Measurements from ENCODE around the gene ANKS1B. TPM values are rescaled to one million over a fixed set of nuclear protein-coding genes. Genes with fewer than 3 reads are reported as not detected.

The ANKS1B gene
- total RNA-seq, 4 donors from 2014 or later: 1.5 to 5.5 (median 4.4) TPM

DNA sequence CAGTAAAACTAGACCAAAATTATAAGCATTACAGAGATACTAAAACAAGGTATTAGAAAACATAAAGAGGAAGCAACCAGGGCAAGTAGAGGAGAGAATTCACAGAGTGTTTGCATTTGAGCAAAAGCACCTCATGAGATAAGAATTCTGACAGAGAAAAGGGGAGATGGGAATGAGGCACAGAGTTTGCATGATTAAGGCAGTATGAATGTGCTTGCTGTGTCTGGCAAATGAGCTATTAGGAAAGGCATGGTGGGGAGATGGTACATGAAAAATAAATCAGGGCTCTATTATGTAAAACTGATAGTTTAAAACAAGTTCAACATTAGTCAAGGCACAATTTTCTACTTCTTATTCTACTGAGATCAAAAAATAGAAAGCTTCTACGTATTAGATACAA, 314.1 kb downstream of the ANKS1B start:
- no peak overlapping the region for H3K4me3 ChIP-seq (ENCODE audit: low read depth, poor library complexity, severe bottlenecking)
- no peak for TF ChIP-seq POLR2A (IDR thresholded peaks at IDR 0.05)
- TF ChIP-seq, protein P1, sequence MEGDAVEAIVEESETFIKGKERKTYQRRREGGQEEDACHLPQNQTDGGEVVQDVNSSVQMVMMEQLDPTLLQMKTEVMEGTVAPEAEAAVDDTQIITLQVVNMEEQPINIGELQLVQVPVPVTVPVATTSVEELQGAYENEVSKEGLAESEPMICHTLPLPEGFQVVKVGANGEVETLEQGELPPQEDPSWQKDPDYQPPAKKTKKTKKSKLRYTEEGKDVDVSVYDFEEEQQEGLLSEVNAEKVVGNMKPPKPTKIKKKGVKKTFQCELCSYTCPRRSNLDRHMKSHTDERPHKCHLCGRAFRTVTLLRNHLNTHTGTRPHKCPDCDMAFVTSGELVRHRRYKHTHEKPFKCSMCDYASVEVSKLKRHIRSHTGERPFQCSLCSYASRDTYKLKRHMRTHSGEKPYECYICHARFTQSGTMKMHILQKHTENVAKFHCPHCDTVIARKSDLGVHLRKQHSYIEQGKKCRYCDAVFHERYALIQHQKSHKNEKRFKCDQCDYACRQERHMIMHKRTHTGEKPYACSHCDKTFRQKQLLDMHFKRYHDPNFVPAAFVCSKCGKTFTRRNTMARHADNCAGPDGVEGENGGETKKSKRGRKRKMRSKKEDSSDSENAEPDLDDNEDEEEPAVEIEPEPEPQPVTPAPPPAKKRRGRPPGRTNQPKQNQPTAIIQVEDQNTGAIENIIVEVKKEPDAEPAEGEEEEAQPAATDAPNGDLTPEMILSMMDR (IDR thresholded peaks at IDR 0.05): no peak

DNA sequence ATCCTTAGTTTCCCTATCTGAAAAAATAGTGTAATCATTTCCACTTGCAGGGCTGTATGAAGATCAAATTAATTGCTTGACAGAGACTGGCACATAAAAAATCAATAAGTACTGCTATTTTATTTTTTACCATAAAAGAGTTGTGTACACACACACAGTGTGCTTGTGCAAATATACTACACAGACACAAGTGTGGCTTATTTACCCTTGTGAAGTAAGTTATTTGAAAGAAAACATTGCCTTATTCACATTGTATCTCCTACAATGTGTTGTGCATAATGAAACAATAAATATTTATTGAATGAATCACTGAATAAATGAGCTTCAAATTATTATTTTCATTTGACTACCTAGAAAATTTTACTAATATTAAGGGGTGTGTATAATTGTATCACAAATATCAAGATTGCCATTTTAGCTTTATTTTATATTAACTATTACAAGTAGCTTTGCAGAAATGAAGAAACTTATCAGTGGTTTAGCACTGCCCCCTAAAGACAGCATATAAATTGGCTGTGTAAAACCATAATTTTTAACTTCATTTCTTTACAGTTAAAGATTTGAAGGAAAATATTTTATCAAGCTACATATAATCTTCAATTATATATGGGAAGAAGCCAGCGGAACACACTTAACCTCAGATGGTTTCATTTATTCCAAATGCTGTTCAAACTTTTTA, 325.9 kb downstream of the ANKS1B start:
- no peak overlapping the region for H3K4me3 ChIP-seq (ENCODE audit: low read depth, poor library complexity, severe bottlenecking)
- WGBS, 2 donors: 76% methylated on average over 1 of the region's 1 CpG
- DNase-seq (ENCODE audit: low spot score in 2 of 2): no peak
- intact Hi-C loops (cut with DNase I; ENCODE audit: low total_unique reads): no loop called here
- TF ChIP-seq, protein P1 (IDR thresholded peaks at IDR 0.05): no peak
- no peak for TF ChIP-seq POLR2A (IDR thresholded peaks at IDR 0.05)

More for the DNA sequence above, 314.1 kb downstream of the ANKS1B start:
- intact Hi-C loops (cut with DNase I; ENCODE audit: low total_unique reads): no loop called here
- DNase-seq (ENCODE audit: low spot score in 2 of 2): no peak
- 76 to 98% methylated on average over 1 of the region's 1 CpG for WGBS, 2 donors

DNA sequence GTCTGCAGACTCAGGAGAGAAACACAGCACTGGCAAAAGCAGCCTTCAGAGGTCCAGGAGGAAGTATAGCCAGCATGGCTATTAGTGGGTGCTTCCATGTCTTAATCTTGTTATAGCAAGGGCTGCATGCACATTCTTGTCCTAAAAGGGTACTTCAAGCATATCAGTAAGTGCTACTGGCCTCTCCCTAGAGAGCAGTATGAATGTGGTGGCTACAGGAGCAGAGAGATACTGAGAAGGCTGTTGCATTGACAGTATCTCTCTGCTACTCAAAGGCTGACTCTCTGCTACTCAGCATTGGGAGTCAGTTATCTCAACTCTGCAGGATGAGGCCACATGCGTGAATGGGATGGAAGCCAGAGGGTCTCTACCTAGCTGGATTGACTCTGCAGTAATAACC, 335.2 kb downstream of the ANKS1B start:
- intact Hi-C loops (cut with DNase I; ENCODE audit: low total_unique reads): no loop called here
- 82 to 86% methylated on average over 1 of the region's 1 CpG for WGBS, 2 donors
- TF ChIP-seq, protein P1 (IDR thresholded peaks at IDR 0.05): no peak
- TF ChIP-seq POLR2A (IDR thresholded peaks at IDR 0.05): no peak
- H3K4me3 ChIP-seq (ENCODE audit: low read depth, poor library complexity, severe bottlenecking): no peak overlapping the region
- DNase-seq (ENCODE audit: low spot score in 2 of 2): no peak

DNA sequence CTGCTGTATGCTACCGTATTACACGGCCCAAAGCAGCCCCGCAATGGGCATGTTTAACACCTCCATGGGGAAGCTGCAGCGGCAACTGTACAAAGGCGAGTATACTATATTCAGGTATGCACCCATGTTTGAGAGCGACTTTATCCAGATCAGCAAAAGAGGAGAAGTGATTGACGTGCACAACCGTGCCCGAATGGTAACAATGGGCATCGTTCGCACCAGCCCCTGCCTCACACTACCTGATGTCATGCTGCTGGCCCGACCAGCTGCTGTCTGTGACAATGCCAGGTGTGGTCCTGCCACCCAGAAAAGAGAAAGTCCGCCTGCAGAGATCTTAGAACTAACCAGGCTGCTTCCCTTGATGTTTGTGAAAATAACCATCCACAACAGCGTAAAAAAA, 336.6 kb downstream of the ANKS1B start:
- intact Hi-C loops (cut with DNase I; ENCODE audit: low total_unique reads): no loop called here
- no peak for DNase-seq (ENCODE audit: low spot score in 2 of 2)
- 92% methylated on average over 14 of the region's 14 CpGs for WGBS, 2 donors

DNA sequence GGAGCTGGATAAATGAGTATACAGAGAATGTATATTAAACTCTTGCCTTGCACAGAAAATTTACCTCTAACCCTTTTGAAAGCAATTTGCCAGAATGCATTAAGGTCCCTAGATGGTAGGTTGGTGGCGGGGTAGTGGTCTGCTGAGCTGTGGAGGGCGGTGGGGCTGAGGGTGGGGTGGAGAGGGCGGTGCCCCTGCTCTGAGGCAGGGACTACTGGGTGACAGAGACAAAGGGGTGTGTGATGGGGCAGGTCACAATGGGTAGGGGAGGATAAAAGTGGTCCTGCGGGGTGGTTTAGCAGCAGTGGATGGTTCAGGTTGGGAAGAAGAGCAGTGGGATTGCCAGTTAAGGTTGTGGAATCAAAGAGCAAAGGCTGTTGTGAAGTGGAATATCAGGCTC, 337.3 kb downstream of the ANKS1B start, which contains the start of gene GARIN6:
GARIN6 (plus strand) TSS at position 301 of the 400 bp plus-strand sequence. CDS start 422 bp downstream, outside the sequence.
- DNase-seq (ENCODE audit: low spot score in 2 of 2): no peak
- H3K4me3 ChIP-seq (ENCODE audit: low read depth, poor library complexity, severe bottlenecking): no peak within 1 kb of the TSS
- intact Hi-C loops (cut with DNase I; ENCODE audit: low total_unique reads): no loop called here
- 86% methylated on average over 4 of the region's 4 CpGs for WGBS, 2 donors
- TF ChIP-seq, protein P1 (IDR thresholded peaks at IDR 0.05): no peak
- TF ChIP-seq POLR2A (IDR thresholded peaks at IDR 0.05): no peak

More for the DNA sequence above, 336.6 kb downstream of the ANKS1B start:
- TF ChIP-seq, protein P1 (IDR thresholded peaks at IDR 0.05): no peak
- no peak for TF ChIP-seq POLR2A (IDR thresholded peaks at IDR 0.05)
- no peak overlapping the region for H3K4me3 ChIP-seq (ENCODE audit: low read depth, poor library complexity, severe bottlenecking)

DNA sequence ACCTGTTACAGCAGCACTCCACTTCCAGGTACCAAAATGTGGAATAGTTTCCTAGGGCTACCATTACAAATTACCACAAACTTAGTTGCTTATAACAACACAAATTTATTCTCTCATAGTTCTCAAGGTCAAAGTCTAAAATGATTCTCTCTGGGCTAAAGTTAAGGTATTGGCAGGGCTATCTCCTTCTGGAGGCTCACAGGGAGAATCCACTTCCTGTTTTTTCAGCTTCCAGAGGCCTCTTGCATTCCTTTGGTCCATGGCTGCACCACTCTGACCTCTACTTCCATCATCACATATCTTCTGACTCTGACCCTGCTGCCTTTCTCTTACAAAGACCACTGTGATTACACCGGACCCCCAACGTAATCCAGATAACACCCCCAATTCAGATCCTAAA, 340.1 kb downstream of the ANKS1B start:
- WGBS, 2 donors: 94 to 96% methylated on average over 2 of the region's 2 CpGs
- intact Hi-C loops (cut with DNase I; ENCODE audit: low total_unique reads): no loop called here
- no peak for DNase-seq (ENCODE audit: low spot score in 2 of 2)
- H3K4me3 ChIP-seq (ENCODE audit: low read depth, poor library complexity, severe bottlenecking): no peak overlapping the region
- TF ChIP-seq, protein P1 (IDR thresholded peaks at IDR 0.05): no peak
- TF ChIP-seq POLR2A (IDR thresholded peaks at IDR 0.05): no peak
